Erythroblast (primary cell): Measurements from ENCODE around the gene CYP11A1.

ENCODE experiments used
- GATA1 ChIP-seq: IDR thresholded peaks from 2 replicates; pipeline ENCODE4 v1.6.1; 2011; ENCODE audit warnings: low read depth, mild to moderate bottlenecking, control low read depth, low read length, moderate library complexity
- POLR2A ChIP-seq: IDR thresholded peaks from 2 replicates; pipeline ENCODE4 v1.6.1; 2011; ENCODE audit warnings: mild to moderate bottlenecking, low read length

- TF ChIP-seq POLR2A (no peak), GATA1 (no peak)
Measured at GRCh38 chr15:74399100-74399499, 31.7 kb upstream of the CYP11A1 start.
